GM12892 (cell line): ENCODE results near the gene ZSWIM7.

Experiments
- POLR2A ChIP-seq: IDR thresholded peaks from 2 replicates; pipeline ENCODE4 v1.6.1; 2011; ENCODE audit warnings: low read depth, low read length, control low read depth
- TAF1 ChIP-seq: IDR thresholded peaks from 2 replicates; pipeline ENCODE4 v1.6.1; 2011; ENCODE audit warnings: low read depth, mild to moderate bottlenecking, control low read depth, low read length, borderline replicate concordance

DNA sequence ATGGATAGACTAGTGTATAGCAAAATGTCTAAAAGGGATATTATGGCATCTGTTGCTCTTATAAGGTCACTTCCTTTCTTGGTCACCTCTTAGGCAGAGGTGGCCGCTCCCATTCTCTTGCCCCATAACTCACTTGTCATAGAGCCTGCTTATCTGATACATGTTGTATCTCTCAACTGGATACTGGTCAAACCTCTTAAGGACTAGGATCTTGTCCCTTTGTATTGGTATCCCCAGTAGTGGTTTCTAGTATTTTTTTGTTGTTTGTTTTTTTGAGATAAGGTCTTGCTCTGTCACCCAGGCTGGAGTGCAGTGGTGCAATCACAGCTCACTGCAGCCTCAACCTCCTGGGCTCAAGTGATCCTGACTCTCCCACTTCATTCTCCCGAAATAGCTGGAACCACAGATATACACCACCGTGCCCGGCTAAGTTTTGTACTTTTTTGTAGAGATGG is 27.0 kb downstream of the ZSWIM7 start:
- TF ChIP-seq TAF1 = no peak
- TF ChIP-seq POLR2A = no peak
